HG03097 (cell line): ENCODE data around the gene METTL16.

Experiments
- ATAC-seq: cut with Tn5 transposase; IDR thresholded peaks from one replicate; pipeline ENCODE4 v1.9.1; 2021; ENCODE audit not compliant: unreplicated experiment, low FRiP score

METTL16 gene

GRCh38 chr17:2398182-2398581 lies 113.5 kb downstream of the METTL16 start:
- ATAC-seq = no peak

DNA sequence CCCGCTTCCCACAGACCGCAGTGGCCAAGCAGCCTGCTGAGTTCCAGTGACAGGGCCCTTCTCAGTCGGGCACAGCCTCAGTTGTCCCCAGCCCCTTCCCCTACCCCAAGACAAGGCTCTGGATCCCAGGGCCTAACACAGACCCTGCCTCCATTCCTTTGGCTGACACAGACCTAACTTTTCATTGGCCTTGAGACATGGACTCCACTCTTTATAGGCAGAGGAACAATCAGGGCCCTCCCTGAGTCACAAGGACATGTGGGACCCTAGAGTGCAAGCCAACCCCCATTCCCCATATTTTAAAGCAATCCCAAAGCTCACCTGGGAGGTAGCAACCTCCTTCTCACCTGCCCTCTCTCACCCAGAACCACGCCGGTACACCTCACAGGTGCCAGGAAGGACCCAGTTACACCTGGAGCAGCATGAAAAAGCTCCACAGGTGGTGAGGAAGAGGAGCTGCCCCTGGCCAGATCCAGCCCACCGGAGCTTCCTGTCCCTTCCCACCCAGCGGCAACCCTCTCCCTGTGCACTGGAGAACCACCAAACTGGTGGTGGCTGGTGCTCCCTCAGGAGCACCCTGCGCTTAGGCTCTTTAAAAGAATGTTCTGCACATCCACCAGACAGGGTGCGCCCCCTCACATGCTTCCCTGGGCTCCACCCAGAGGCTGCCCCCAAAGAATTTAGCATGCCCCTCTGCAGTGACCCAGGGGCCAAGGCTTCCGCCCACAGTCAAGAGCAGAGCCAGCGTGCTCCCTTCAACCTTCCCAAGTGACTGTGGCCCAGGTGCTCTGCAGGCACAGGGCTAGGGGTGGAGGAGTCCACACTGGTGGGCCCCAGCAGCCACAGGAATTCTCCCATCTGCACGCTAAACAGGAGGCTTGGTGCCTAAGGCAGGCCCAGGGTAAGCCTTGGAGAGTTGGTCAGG lies 114.2 kb downstream of the METTL16 start:
- no peak for ATAC-seq

DNA sequence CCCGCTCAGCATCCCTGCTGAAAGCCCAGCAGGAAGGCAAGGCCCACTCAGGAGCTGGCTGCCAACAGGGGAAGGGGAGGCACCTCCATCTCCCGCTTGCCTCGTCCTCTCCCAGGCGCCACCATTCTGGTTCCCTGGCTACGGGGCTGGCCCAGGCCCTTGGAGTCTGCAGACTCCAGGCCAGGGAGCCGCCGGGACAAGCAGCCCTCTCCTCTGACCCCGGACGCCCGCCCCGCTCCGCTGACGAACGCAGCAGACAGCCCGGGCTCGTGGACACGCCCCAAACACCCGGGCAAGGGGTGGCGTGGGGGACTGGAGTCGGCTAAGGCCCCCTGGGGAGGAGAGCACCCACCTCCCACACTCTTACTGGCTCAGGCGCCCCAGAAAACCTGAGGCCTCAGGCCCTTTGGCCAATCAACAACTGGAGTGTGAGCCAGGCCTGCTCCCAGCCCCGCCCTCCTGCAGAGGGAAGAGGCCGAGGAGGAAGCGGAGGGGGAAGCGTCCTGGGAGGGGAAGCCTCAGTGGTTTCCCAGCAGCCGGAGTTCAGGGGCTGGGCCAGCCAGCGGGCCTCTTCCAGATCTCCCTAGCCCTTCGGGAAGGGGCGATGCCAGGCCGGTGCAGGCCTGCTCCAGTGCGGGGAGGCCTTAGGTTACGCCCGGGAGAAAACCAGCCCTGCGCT lies 115.0 kb downstream of the METTL16 start:
- no peak for ATAC-seq

GRCh38 chr17:2396192-2396567 lies 115.5 kb downstream of the METTL16 start:
- no peak for ATAC-seq

GRCh38 chr17:2395258-2396181 lies 116.2 kb downstream of the METTL16 start:
- no peak for ATAC-seq

- no peak for ATAC-seq
These were observed 116.9 kb downstream of the METTL16 start for GRCh38 chr17:2394775-2395201.

DNA sequence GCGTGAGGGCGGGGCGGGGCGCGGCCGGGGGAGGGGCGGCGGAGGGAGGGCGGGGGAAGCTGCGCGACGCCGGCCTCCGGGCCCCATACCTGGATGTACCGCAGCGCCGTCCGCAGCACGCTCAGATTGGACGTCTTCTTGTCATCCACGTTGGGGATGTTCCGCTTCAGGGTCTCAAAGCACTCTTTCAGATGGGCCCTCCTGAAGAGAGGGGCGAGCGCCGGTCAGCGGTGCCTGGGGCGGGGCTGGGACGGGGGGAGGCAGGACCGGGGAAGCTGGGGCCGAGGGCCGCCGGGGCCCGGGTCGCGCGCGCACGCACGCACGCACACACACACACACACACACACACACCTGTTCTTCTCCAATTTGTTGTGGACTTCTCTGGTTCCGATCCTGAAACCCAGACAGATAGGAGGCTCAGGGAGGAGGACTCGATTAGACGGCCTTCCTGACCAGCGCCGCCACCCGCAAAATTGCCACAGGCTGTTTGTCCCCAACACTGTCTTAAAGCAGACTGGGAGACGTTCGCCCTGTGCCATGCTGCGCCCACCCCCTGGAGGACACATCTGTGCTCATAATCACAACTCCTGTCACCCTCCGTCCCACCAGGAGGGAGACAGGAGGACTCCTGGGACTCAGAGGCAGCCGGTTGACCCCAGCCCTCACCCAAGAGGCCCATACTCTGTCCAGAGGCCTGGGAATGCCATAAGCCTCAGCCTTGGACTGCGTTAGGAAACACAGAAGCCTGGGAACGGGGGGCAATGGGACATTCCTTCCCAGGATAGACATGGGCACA lies 117.5 kb downstream of the METTL16 start:
- ATAC-seq = no peak

GRCh38 chr17:2393174-2393953 lies 118.3 kb downstream of the METTL16 start:
- ATAC-seq = peak; percentile 35

GRCh38 chr17:2392252-2393173 lies 119.2 kb downstream of the METTL16 start:
- peak; percentile 44 for ATAC-seq

- no peak for ATAC-seq
These were observed 120.0 kb downstream of the METTL16 start for GRCh38 chr17:2391597-2392251.

- ATAC-seq = no peak
These were observed 121.4 kb downstream of the METTL16 start for GRCh38 chr17:2390199-2390836.

DNA sequence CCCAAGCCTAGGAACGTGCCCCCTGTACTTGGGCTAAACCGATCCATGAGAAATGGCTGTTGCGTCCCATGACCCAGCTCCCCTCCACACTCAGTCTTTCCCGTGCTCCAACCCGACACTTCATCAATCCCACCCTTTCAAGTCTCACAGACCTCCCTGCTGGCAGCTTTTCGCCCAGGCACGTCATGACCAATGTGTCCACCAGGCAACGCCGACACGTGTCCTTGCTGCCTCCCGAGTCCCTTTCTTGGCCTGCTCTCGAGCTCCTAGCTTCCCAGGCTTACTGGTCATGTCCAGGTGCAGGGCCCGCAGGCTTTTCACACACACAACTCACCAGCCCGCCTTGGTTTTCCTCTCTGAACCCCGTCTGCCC lies 123.0 kb downstream of the METTL16 start:
- ATAC-seq = no peak

GRCh38 chr17:2388020-2388682 lies 123.5 kb downstream of the METTL16 start:
- no peak for ATAC-seq

DNA sequence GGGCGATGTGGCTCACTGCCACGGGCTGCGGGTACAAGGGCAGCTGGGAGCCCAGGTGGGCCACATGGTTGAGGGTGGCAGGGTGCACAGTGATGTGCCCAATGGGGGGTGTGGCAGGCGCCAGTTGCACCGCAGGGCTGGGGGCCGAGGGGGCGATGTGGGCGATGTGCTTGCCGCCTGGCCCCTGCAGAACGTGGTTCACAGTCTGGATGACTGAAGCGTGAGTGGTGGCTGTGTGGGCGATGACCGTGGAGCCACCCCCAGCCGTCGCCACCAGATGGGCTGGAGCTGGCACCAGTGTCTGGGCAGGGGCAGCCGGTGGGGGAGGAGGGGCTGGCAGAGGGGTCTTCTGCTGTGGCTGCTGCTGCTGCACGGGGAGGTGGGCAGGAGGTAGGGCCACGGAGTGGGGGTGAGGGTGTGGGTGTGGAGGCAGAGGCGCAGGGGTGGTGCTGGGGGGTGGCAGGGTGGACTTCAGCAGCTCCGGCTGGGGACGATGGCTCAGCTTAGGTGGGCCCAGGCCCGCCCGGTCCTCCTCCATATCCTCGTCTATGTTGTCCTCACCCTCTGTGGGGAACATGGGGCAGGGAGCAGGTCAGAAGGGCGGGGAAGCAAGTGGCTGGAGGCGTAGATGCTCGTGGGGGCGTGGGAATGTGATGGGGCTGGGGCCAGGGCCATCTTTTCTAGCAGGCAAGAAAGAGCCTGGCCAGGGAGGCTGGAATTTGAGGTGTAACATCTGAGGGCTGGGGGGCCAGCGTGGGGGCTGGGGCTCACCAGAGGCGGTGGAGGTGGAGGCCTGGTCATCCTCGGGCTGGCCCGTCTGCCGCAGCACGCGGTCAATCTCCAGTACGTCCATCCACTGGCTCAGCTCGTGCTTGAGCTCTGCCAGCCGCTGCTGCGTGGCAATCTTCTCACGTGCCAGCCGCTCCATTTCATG lies 124.3 kb downstream of the METTL16 start:
- no peak for ATAC-seq

DNA sequence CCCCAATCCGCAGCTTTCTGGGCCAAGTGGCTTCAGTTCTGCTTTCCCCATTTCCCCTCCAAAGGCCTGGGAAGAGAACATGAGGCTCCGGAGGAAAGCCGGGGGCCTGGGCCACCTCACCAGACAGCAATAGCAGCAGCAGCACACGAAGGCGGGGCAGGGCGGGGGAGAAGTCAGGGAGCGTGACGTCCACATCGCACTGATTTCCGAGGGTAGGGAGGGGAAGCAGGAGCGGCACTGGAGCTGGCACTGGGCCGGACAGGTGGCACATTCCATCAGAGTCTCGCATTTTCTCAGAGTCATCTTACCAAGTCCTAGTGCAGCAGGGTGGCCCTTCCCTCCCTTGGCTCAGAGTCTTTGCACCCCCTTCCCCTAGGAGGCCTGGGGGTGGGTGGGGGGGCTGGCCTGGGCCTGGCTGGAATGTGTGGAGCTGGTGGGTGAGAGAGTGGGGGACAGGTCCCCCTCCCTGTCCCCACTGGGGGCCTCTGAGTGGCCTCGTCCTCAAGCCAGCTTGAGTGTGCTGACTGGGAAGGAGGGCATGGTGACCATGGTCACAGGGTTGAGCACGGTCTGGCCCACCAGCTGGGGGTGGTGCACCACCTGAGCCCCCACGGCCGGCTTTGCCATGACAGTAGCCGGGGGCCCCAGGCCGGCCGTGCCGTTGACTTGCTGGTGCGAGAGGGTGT lies 125.1 kb downstream of the METTL16 start:
- ATAC-seq = no peak
